AG04450 (cell line): ENCODE measurements around the gene WWOX. TPM values are rescaled to one million over a fixed set of nuclear protein-coding genes. Genes with fewer than 3 reads are reported as not detected.

Source experiments
- CTCF ChIA-PET: fragments of 300-600, 350-600 bp; formaldehyde crosslinking; extraction: SDS; loops from one replicate; lab custom pipeline; 2022; ENCODE audit warnings: antibody characterized with exemption, inconsistent platforms; lab: Charles Lee
- POLR2A ChIA-PET: fragments of 350-600 bp; formaldehyde crosslinking; extraction: SDS; loops from one replicate; lab custom pipeline; 2021; ENCODE audit warnings: antibody characterized with exemption, inconsistent platforms; lab: Yijun Ruan, JAX
- DNase-seq: peaks from one replicate; pipeline ENCODE4 v3.0.0-alpha.2; 2011; ENCODE audit warnings: low read depth, low spot score
- H3K27ac ChIP-seq: one replicate; pipeline ENCODE4 v1.5.1; 2012; ENCODE audit warnings: low read depth, low read length, control low read depth
- H3K27me3 ChIP-seq: one replicate; pipeline ENCODE4 v1.6.0; 2012; ENCODE audit warnings: low read length; ENCODE audit not compliant: control insufficient read depth, insufficient read depth
- H3K4me3 ChIP-seq: 2 replicates; pipeline ENCODE4 v1.5.1; 2011; ENCODE audit warnings: mild to moderate bottlenecking, low read depth, low read length, control low read depth
- H3K9me3 ChIP-seq: 2 replicates; pipeline ENCODE4 v1.5.1; 2012; ENCODE audit warnings: low read length; ENCODE audit not compliant: control insufficient read depth, insufficient read depth
- CTCF ChIP-seq: IDR thresholded peaks from 2 replicates; pipeline ENCODE4 v1.5.1; 2011; ENCODE audit warnings: low read depth, low read length, control low read depth, inconsistent platforms
- polyA plus RNA-seq: library from polyadenylated mRNA; depleted of rRNA; stranded (reverse); fragments of >200 nt; gene quantifications from 2 replicates; pipeline ENCODE4 v1.2.3, GENCODE V29; 2011

Gene WWOX
- polyA plus RNA-seq, 1 experiment, result 2.1 TPM

DNA sequence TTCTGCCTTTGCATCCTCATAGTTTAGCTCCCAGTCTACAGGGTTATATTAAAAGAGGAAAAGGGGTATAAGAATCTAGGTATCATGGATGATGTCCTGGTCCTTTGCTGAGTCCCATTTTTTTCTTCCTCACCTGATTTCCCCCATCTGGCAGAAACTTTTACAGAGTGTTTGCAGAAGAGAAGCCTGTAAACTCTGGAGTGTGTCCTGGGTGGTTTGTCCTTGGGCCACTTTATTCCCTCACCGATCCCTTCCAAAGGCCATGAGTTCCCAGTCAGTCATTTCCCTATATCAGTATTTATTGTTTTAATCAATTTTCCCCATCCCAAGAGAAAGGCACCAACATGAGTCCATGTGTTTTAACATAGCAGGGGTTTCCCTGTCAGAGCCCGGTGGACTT, 638.2 kb downstream of the WWOX start:
- Histone ChIP-seq H3K4me3 (no peak overlapping the region), H3K27me3 (no peaks in the 10 kb centered on the region), H3K9me3 (peaks cover 59% of the 10 kb centered on the region), H3K27ac (no peak overlapping the region)
- ChIA-PET POLR2A (no interaction called here), CTCF (no interaction called here)
- TF ChIP-seq CTCF, result no peak
- no peak for DNase-seq

GRCh38 chr16:78738557-78738956, 639.1 kb downstream of the WWOX start:
- no peak overlapping the region for H3K27ac ChIP-seq
- ChIA-PET CTCF (no interaction called here), POLR2A (no interaction called here)
- peaks cover 58% of the 10 kb centered on the region for H3K9me3 ChIP-seq
- no peaks in the 10 kb centered on the region for H3K27me3 ChIP-seq
- TF ChIP-seq CTCF, result no peak
- H3K4me3 ChIP-seq, result no peak overlapping the region
- DNase-seq, result no peak

DNA sequence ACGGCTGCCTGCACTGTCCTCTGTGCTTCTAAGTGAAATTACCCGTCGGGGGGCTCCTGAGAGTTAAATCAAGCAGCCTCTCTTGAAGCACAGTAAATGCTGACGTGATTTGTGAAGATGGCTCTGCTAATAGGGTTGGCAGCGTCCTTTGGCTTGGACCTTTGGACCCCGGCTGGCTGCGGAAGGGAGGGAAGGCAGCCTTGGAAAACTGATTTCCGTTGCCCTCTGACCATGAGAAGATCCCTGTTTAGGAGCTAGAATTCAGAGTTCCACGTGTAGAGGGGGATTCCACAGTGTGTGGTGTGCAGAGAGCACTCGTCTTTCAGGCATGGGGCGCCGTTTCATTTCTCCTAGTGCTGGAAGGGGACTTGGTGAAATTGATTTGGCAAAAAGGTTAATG, 640.8 kb downstream of the WWOX start:
- no peaks in the 10 kb centered on the region for H3K27me3 ChIP-seq
- no peak overlapping the region for H3K4me3 ChIP-seq
- H3K9me3 ChIP-seq, result peaks cover 59% of the 10 kb centered on the region
- no peak overlapping the region for H3K27ac ChIP-seq
- ChIA-PET CTCF (no interaction called here), POLR2A (no interaction called here)
- no peak for DNase-seq
- no peak for TF ChIP-seq CTCF

GRCh38 chr16:78742501-78743283, 643.2 kb downstream of the WWOX start:
- H3K27me3 ChIP-seq, result no peaks in the 10 kb centered on the region
- H3K27ac ChIP-seq, result no peak overlapping the region
- POLR2A ChIA-PET, result no interaction called here
- CTCF ChIA-PET, result no interaction called here
- no peak for TF ChIP-seq CTCF
- DNase-seq, result no peak
- peaks cover 52% of the 10 kb centered on the region for H3K9me3 ChIP-seq
- no peak overlapping the region for H3K4me3 ChIP-seq

- CTCF ChIA-PET, result no interaction called here
- TF ChIP-seq CTCF, result no peak
- Histone ChIP-seq H3K27ac (no peak overlapping the region), H3K27me3 (no peaks in the 10 kb centered on the region), H3K4me3 (no peak overlapping the region), H3K9me3 (peaks cover 57% of the 10 kb centered on the region)
- DNase-seq, result no peak
- POLR2A ChIA-PET, result no interaction called here
These were observed 644.1 kb downstream of the WWOX start for GRCh38 chr16:78743556-78743955.
